GM18873 (cell line): ENCODE results near the gene TRAF6.
"Not testable (repeated sequence)": the region's sequence is repeated elsewhere in the genome, so short reads cannot be mapped to it uniquely, and the experiment has no call there.

Source experiments
- ATAC-seq: cut with Tn5 transposase; IDR thresholded peaks from one replicate; pipeline ENCODE4 v1.9.1; 2021; ENCODE audit warnings: mild to moderate bottlenecking, moderate library complexity, moderate number of reproducible peaks; ENCODE audit not compliant: unreplicated experiment, low FRiP score

The TRAF6 gene

GRCh38 chr11:36499315-36499714 lies 10.8 kb downstream of the TRAF6 start:
- no peak for ATAC-seq

- ATAC-seq = no peak
Measured at GRCh38 chr11:36498721-36499120, 11.4 kb downstream of the TRAF6 start.

GRCh38 chr11:36493332-36493731 lies 16.7 kb downstream of the TRAF6 start:
- ATAC-seq = no peak

DNA sequence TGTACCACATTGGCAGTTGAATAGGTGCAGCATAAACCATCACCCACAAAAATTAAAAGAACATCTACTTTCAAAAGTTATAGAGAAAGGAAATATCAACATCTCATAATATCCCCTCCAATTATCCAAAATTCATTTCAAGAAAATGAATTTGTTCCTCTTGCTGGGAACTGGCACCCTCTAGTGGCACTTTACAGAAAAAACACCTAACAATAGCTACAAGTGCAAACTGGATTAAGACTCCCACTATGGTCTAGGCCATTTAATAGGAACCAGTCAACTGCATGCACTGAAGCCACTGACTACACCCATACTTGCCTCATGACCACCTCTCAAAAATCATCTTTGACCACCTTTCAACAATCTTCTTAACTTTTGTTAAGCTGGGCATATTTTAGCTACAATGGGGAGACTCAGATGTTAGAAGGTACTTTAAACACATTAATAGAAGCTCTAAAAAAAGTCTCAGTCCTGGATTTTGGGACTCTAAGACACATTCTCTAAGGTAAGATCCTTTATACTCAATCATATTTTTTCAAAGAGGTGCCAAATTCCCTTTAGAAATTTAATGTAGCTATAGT lies 17.3 kb downstream of the TRAF6 start:
- no peak for ATAC-seq

- ATAC-seq = no peak
Measured at GRCh38 chr11:36490026-36490806, 19.9 kb downstream of the TRAF6 start.

DNA sequence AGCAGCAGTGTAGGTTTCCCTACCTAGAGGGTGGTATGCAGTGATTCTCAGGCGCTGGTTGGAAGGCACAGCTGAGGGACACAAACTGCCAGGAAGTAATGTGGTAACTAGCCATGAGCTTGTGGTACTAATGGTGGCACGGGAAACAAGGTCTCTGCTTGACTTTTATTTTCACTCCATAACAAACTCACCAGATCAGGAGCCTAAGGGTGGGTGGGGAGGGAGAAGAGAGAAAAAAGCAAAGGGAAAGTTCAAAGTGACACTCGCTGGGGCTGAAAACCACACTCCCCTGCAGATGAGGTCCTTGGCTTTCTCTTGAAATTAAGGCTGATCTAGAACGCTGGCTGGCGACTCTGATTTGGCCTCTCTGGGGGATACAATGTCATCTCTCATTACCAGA lies 22.0 kb downstream of the TRAF6 start:
- no peak for ATAC-seq

DNA sequence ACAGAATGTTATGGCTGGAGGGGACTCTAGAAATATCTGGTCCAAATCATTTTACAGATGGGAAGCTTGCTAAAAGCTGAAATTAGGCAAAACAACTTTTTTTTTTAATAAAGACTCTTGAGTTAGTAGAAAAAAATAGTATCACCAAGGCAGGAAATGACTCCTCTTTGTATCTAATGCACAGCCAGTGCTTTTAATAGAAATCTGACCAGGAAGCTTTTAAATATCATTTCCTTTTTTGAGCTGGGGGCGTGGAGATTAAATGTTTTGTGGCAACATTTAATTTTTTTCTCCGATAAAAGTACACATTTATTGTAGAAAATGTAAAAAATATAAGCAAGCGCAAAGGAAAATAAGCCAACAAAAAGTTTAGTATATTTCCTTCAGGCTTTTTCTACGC lies 22.5 kb downstream of the TRAF6 start:
- ATAC-seq = no peak

DNA sequence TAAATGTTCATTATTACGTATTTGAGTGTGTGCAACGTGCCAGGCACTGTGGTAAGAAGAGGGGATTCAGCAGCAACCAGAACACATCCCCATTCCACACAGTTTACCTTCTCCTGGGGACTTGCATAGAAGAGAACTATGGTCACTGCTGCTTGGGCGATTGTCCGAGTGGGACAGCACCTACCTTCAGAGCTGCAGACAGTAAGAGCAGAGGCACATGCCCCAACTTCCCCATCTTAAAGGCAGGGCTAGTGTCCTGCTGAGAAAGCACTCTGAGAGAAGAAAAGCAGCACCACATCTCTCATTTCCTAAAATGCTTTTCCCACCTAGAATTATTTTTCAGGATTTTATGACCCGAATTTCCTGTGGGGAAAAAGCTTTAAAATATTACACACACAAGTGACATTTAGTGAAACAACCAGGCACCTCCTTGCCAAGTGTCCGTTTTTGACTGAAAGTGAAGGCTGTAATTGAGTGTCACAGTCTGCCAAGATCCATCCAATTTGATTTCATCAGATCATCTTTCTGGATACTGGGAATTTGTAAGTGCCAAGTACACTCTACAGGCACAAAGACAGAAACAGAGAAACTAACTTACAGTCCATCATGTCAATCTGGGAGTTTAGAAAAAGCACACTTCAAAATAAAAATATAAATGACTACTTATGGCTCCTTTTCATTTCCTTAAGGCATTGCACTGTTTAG lies 24.6 kb downstream of the TRAF6 start:
- no peak for ATAC-seq

- ATAC-seq = not testable (repeated sequence)
Measured at GRCh38 chr11:36483042-36483441, 27.0 kb downstream of the TRAF6 start.

DNA sequence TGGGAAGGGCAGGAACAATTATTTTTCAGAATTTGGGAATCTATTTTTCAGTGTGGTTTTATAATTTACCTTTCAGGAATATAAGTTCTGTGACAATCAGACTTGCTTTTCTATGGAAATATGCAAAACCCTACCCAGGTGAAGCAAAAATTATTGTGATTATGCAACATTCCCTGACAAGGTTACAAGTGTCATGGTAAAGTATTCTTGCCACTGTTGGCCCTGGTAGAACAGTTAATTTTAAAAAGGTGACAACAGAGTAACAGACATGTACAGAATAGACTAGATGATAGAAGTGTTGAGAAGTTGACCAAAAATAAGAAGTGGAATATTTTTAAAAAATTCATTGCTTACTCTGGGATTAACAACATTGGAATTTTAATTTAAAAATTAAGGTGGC lies 29.2 kb downstream of the TRAF6 start:
- no peak for ATAC-seq

DNA sequence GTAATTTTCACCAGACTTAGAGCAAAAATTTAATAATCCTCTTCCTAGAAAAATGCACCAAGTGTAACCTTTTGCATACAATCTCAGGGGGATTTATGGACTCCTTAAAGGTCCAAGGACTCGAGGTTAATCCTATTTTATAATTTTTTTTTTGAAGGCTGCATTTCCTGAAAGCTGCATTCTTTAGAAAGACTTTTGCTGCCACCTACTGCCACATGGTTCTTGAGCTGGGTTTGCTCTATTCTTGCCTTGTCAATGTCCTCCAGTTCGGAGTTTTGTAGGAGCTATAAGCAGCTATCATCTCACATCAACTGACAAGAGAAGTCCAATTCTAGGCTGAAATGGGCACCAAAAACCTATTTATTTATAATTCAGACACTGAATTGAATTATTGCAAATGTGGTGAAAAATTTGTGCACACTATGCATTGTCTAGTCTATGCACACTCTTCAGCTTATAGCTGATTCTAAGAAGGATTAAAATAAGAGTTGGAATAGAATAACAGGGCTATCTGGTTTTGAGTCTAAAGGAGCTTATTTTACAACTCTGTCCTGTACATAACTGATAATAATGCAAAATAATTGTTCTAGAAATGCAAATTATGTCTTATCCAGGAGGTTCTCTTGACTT lies 31.3 kb downstream of the TRAF6 start:
- no peak for ATAC-seq

DNA sequence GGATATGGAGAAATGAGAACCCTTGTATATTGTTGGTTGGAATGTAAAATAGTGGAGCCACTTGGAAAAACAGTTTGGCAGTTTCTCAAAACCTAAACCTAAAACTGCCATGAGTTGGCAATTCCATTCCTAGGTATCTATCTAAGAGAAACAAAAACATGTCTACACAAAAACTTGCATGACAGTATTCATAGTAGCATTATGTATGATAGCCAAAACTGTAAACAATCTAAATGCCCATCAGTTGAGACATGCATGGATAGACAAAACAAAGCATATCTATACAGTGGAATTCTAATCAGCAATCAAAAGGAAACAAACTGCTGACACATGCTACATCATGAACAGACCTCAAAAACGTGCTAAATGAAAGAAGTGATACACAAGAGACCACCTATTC lies 34.9 kb downstream of the TRAF6 start:
- ATAC-seq = no peak

- no peak for ATAC-seq
Measured at GRCh38 chr11:36471577-36471976, 38.5 kb downstream of the TRAF6 start.

GRCh38 chr11:36469881-36470802 lies 39.9 kb downstream of the TRAF6 start:
- no peak for ATAC-seq

GRCh38 chr11:36469063-36469462 lies 41.0 kb downstream of the TRAF6 start:
- ATAC-seq = no peak

DNA sequence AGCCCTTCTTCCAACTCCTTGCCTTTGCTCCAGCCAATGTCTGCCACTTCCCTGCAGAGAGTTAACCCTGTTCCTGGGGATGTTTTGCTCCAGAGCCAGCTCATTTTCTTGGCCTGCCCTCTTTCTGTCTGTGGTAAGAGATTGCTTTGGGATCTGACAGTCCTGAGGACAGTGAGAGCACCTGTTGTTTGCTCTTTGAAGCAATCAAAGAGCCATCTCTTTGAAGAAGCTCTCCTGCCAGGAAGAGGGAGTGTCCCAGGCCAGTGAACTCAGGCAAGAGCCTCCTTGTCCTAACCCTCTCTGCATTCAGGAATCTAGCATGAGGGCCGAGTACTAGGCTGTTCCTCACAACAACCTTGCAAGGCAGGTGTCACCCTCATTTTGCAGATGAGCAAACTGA lies 42.2 kb downstream of the TRAF6 start:
- ATAC-seq = no peak

- no peak for ATAC-seq
Measured at GRCh38 chr11:36467012-36467411, 43.1 kb downstream of the TRAF6 start.

DNA sequence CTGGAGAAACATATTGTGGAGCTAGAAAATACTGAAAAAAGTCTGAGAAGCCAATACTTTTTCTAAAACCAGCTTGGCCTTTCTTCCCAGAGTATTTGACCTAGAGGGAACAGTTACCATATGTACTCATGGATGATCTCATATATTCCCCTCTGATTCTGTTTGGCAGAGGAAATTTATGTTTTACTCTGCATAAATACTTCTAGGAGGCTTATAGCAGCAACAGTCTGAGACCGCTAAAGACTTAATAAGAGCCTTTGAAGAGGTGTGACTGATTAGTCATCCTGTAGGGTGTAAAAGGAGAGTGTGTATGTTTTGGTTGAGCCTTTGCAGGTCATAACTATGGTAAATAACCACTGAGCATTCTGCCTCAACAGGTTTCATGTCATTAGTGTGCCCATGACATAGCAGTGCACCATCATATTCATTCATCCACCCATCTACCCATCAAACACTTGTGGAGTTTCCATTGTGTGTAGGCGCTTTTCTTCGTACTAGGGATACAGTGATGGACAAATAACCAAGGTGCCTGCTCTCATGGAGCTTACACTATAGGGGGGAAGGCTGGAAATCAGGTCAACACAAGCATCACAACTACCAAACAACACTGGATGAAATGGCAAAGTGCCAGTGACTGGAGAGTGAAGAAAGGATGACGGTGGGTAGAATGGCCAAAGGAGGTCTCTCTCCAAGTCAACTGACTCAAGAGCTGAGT lies 44.5 kb downstream of the TRAF6 start:
- no peak for ATAC-seq

- ATAC-seq = no peak
Measured at GRCh38 chr11:36464720-36465119, 45.4 kb downstream of the TRAF6 start.

GRCh38 chr11:36463781-36464180 lies 46.3 kb downstream of the TRAF6 start:
- ATAC-seq = no peak
